PC-9 (cell line): ENCODE results near the gene A4GNT. TPM values are rescaled to one million over a fixed set of nuclear protein-coding genes. Genes with fewer than 3 reads are reported as not detected.
A peak's percentile ranks its signal among the peaks of the same experiment; 100 is the strongest.

Experiments
- BruUV-seq: library from RNA; stranded (reverse); fragments of 400-500 nt; replicated peaks from 2 replicates; lab custom pipeline; 2021; lab: Mats Ljungman, UMichigan
- CTCF ChIA-PET: fragments of 300-600 bp; sonication (Branson Sonifier 250); formaldehyde crosslinking; loops from one replicate; lab custom pipeline; 2022; ENCODE audit warnings: antibody characterized with exemption; lab: Charles Lee
- POLR2A ChIA-PET: fragments of 300-600 bp; sonication (Branson Sonifier 250); formaldehyde crosslinking; loops from one replicate; lab custom pipeline; 2022; ENCODE audit warnings: antibody characterized with exemption; ENCODE audit not compliant: unreplicated experiment; lab: Charles Lee
- DNase-seq, 2 experiments: peaks; one replicate each; pipeline versions ENCODE4 v3.0.0 to v3.0.0-alpha.2; 2015 to 2022; ENCODE audit warnings: mixed read lengths in 1 of 2
- H2AFZ ChIP-seq: fragments of 200-600 bp; sonication (generic); 2 replicates; pipeline ENCODE4 v1.8.1; 2017; ENCODE audit warnings: antibody characterized with exemption
- H3F3A ChIP-seq: fragments of 200-600 bp; sonication (generic); 2 replicates; pipeline ENCODE4 v1.8.1; 2017; ENCODE audit warnings: antibody characterized with exemption, mild to moderate bottlenecking, low read depth; ENCODE audit not compliant: insufficient read depth
- H3K27ac ChIP-seq: fragments of 200-600 bp; sonication (generic); 2 replicates; pipeline ENCODE4 v1.6.1; 2016; ENCODE audit warnings: mixed run types
- H3K27me3 ChIP-seq: fragments of 200-600 bp; sonication (generic); 2 replicates; pipeline ENCODE4 v1.6.1; 2016; ENCODE audit warnings: low read depth, mixed run types; ENCODE audit not compliant: insufficient read depth
- H3K36me3 ChIP-seq: fragments of 200-600 bp; sonication (generic); 2 replicates; pipeline ENCODE4 v1.6.1; 2016; ENCODE audit warnings: low read depth, mixed run types
- H3K4me1 ChIP-seq: fragments of 200-600 bp; sonication (generic); replicated peaks from 2 replicates; pipeline ENCODE4 v1.6.1; 2016; ENCODE audit warnings: mixed run types; ENCODE audit not compliant: insufficient read depth
- H3K4me2 ChIP-seq: fragments of 200-600 bp; sonication (generic); 2 replicates; pipeline ENCODE4 v1.6.1; 2017; ENCODE audit warnings: mixed run types
- H3K4me3 ChIP-seq: fragments of 200-600 bp; sonication (generic); 2 replicates; pipeline ENCODE4 v1.6.1; 2016; ENCODE audit warnings: mixed run types
- H3K79me2 ChIP-seq: fragments of 200-600 bp; sonication (generic); 2 replicates; pipeline ENCODE4 v1.6.1; 2017; ENCODE audit warnings: low read depth, mixed run types
- H3K9me2 ChIP-seq: fragments of 200-600 bp; sonication (generic); 2 replicates; pipeline ENCODE4 v1.8.1; 2017; ENCODE audit warnings: mild to moderate bottlenecking; ENCODE audit not compliant: insufficient read depth
- H3K9me3 ChIP-seq: fragments of 200-600 bp; sonication (generic); 2 replicates; pipeline ENCODE4 v1.8.1; 2016; ENCODE audit warnings: low read depth; ENCODE audit not compliant: insufficient read depth
- H4K20me1 ChIP-seq: fragments of 200-600 bp; sonication (generic); 2 replicates; pipeline ENCODE4 v1.8.1; 2017; ENCODE audit not compliant: insufficient read depth
- CTCF ChIP-seq: fragments of 200-600 bp; sonication (generic); conservative IDR thresholded peaks from 2 replicates; pipeline ENCODE4 v1.6.1; 2017; ENCODE audit warnings: mixed run types, antibody characterized with exemption, mild to moderate bottlenecking, moderate library complexity
- EZH2 ChIP-seq: fragments of 200-600 bp; sonication (generic); IDR thresholded peaks from 2 replicates; pipeline ENCODE4 v1.8.0; 2017; ENCODE audit warnings: antibody characterized with exemption, low read depth
- intact Hi-C: fragments of 100-400 bp; cut with micrococcal nuclease; formaldehyde crosslinking; loops from one replicate; pipeline ENCODE4 v1.10.0; 2022; ENCODE audit not compliant: unreplicated experiment
- total RNA-seq: library from RNA; stranded (reverse); gene quantifications from 2 replicates; pipeline ENCODE4 v1.2.3, GENCODE V29; 2021

Gene A4GNT
- total RNA-seq, 1 experiment from 2014 or later: not detected

- Histone ChIP-seq H3K27me3 (no peaks in the 10 kb centered on the region), H3K79me2 (no peaks in the 10 kb centered on the region), H3F3A (peaks cover 33% of the 10 kb centered on the region), H3K4me1 (peaks cover 43% of the 10 kb centered on the region), H3K4me2 (peak overlapping the region; percentile 62), H4K20me1 (no peaks in the 10 kb centered on the region), H3K9me2 (no peaks in the 10 kb centered on the region), H2AFZ (no peak overlapping the region), H3K36me3 (no peaks in the 10 kb centered on the region), H3K9me3 (no peaks in the 10 kb centered on the region), H3K27ac (peak overlapping the region; percentile 80), H3K4me3 (no peak overlapping the region)
- intact Hi-C loops: no loop called here
- DNase-seq: no peak
- ChIA-PET CTCF (no interaction called here), POLR2A (interaction anchor here (0.6 kb wide), 1 partner anchor 636 kb away, joined by 4 read pairs; no protein-coding TSS in a partner anchor)
- no peak for TF ChIP-seq EZH2
- no TSS peak for BruUV-seq
Observed at GRCh38 chr3:138082992-138083386, 49.2 kb downstream of the A4GNT start.

GRCh38 chr3:138082085-138082991 is 49.9 kb downstream of the A4GNT start:
- Histone ChIP-seq H3K4me3 (no peak overlapping the region), H4K20me1 (no peaks in the 10 kb centered on the region), H3K9me2 (no peaks in the 10 kb centered on the region), H3K79me2 (no peaks in the 10 kb centered on the region), H3K36me3 (no peaks in the 10 kb centered on the region), H3K4me2 (peak overlapping the region; percentile 62), H3F3A (peaks cover 40% of the 10 kb centered on the region), H3K27ac (peak overlapping the region; percentile 80), H3K27me3 (no peaks in the 10 kb centered on the region), H3K4me1 (peaks cover 49% of the 10 kb centered on the region), H2AFZ (no peak overlapping the region), H3K9me3 (no peaks in the 10 kb centered on the region)
- no TSS peak for BruUV-seq
- intact Hi-C loops: no loop called here
- ChIA-PET POLR2A (interaction anchor here (0.6 kb wide), 1 partner anchor 623 kb away, joined by 3 read pairs; no protein-coding TSS in a partner anchor), CTCF (interaction anchor here (0.6 kb wide), 1 partner anchor 15 kb away, joined by 3 read pairs; no protein-coding TSS in a partner anchor)
- TF ChIP-seq EZH2: no peak
- TF ChIP-seq CTCF: no peak
- peak; percentile 40 to 94 for DNase-seq

- ChIA-PET CTCF (no interaction called here), POLR2A (interaction anchor here (0.6 kb wide), 1 partner anchor 623 kb away, joined by 3 read pairs; no protein-coding TSS in a partner anchor)
- Histone ChIP-seq H3F3A (peaks cover 48% of the 10 kb centered on the region), H3K4me2 (peak overlapping the region; percentile 62), H3K79me2 (no peaks in the 10 kb centered on the region), H3K27ac (peak overlapping the region; percentile 80), H3K9me2 (no peaks in the 10 kb centered on the region), H3K4me3 (no peak overlapping the region), H4K20me1 (no peaks in the 10 kb centered on the region), H3K4me1 (peaks cover 54% of the 10 kb centered on the region), H3K27me3 (no peaks in the 10 kb centered on the region), H3K9me3 (no peaks in the 10 kb centered on the region), H3K36me3 (no peaks in the 10 kb centered on the region), H2AFZ (no peak overlapping the region)
- no peak for DNase-seq
- no TSS peak for BruUV-seq
- no peak for TF ChIP-seq EZH2
- TF ChIP-seq CTCF: no peak
- intact Hi-C loops: no loop called here
Observed at GRCh38 chr3:138081371-138082084, 50.7 kb downstream of the A4GNT start.
